B cell (primary cell): ENCODE data around the gene SEMA4D.

Experiments
- CTCF ChIP-seq: fragments of 200-600 bp; IDR thresholded peaks from one replicate; pipeline ENCODE4 v1.8.0; 2022; ENCODE audit warnings: antibody characterized with exemption, mild to moderate bottlenecking
- EZH2 ChIP-seq: IDR thresholded peaks from 2 replicates; pipeline ENCODE4 v1.6.1; 2012; ENCODE audit warnings: borderline replicate concordance, low read depth, mild to moderate bottlenecking, moderate library complexity, low read length; ENCODE audit not compliant: insufficient read depth, poor library complexity, severe bottlenecking

GRCh38 chr9:89418474-89418845 lies 79.5 kb downstream of the SEMA4D start:
- no peak for TF ChIP-seq CTCF
- no peak for TF ChIP-seq EZH2
